ENCODE data around the gene MPND. TPM values are rescaled to one million over a fixed set of nuclear protein-coding genes. Genes with fewer than 3 reads are reported as not detected.

MPND gene
- total RNA-seq, 2 experiments from 2014 or later = 12.6 to 18.0 TPM

GRCh38 chr19:4361152-4362046 is 18.0 kb downstream of the MPND start:
- intact Hi-C loops (cut with DNase I, micrococcal nuclease) = no loop called here
- Mint-ChIP-seq H3K4me1 (no peaks in the 10 kb centered on the region), H3K36me3 (ENCODE audit: low read depth) (peaks cover 18% of the 10 kb centered on the region), H3K27me3 (no peaks in the 10 kb centered on the region), H3K4me3 (no peak overlapping the region), H3K9me3 (ENCODE audit: low read depth) (no peaks in the 10 kb centered on the region), H3K27ac (no peak overlapping the region)
- ChIA-PET POLR2A (no interaction called here), CTCF (interaction anchor here (1.1 kb wide), 1 partner anchor 33 kb away, joined by 3 read pairs; no protein-coding TSS in a partner anchor)
- no peak for DNase-seq
- no peak for ATAC-seq

GRCh38 chr19:4362101-4362828 is 18.9 kb downstream of the MPND start:
- ChIA-PET POLR2A (no interaction called here), CTCF (interaction anchor here (0.6 to 1.1 kb wide), 2 partner anchors 34 to 66 kb away, joined by 3 read pairs; no protein-coding TSS in a partner anchor)
- no peak for ATAC-seq
- intact Hi-C loops (cut with DNase I, micrococcal nuclease) = no loop called here
- Mint-ChIP-seq H3K27me3 (no peaks in the 10 kb centered on the region), H3K36me3 (ENCODE audit: low read depth) (peaks cover 18% of the 10 kb centered on the region), H3K27ac (no peak overlapping the region), H3K4me3 (no peak overlapping the region), H3K9me3 (ENCODE audit: low read depth) (no peaks in the 10 kb centered on the region), H3K4me1 (no peaks in the 10 kb centered on the region)
- DNase-seq = no peak

- H3K36me3 Mint-ChIP-seq (ENCODE audit: low read depth) = peaks cover 18% of the 10 kb centered on the region
- no peak overlapping the region for H3K27ac Mint-ChIP-seq
- intact Hi-C loops (cut with DNase I, micrococcal nuclease) = no loop called here
- H3K9me3 Mint-ChIP-seq (ENCODE audit: low read depth) = no peaks in the 10 kb centered on the region
- ATAC-seq (no peak), DNase-seq (no peak)
- ChIA-PET POLR2A (no interaction called here), CTCF (interaction anchor here (0.6 to 1.1 kb wide), 3 partner anchors 19 to 65 kb away, joined by 3 read pairs; no protein-coding TSS in a partner anchor)
- no peak overlapping the region for H3K4me3 Mint-ChIP-seq
- H3K4me1 Mint-ChIP-seq = peaks cover 4% of the 10 kb centered on the region
- H3K27me3 Mint-ChIP-seq = no peaks in the 10 kb centered on the region
Observed at GRCh38 chr19:4362831-4363545, 19.6 kb downstream of the MPND start.

- no peak for ATAC-seq
- H3K4me1 Mint-ChIP-seq = peaks cover 10% of the 10 kb centered on the region
- CTCF ChIA-PET = interaction anchor here (0.7 kb wide), 1 partner anchor 19 kb away, joined by 3 read pairs; no protein-coding TSS in a partner anchor
- POLR2A ChIA-PET = no interaction called here
- H3K9me3 Mint-ChIP-seq (ENCODE audit: low read depth) = no peaks in the 10 kb centered on the region
- no peak for DNase-seq
- intact Hi-C loops (cut with DNase I, micrococcal nuclease) = no loop called here
- no peaks in the 10 kb centered on the region for H3K27me3 Mint-ChIP-seq
- H3K27ac Mint-ChIP-seq = no peak overlapping the region
- H3K36me3 Mint-ChIP-seq (ENCODE audit: low read depth) = peaks cover 18% of the 10 kb centered on the region
- no peak overlapping the region for H3K4me3 Mint-ChIP-seq
Observed at GRCh38 chr19:4363571-4364304, 20.4 kb downstream of the MPND start.

GRCh38 chr19:4365341-4365740 is 22.0 kb downstream of the MPND start:
- Mint-ChIP-seq H3K27me3 (no peaks in the 10 kb centered on the region), H3K27ac (no peak overlapping the region), H3K9me3 (ENCODE audit: low read depth) (no peaks in the 10 kb centered on the region), H3K4me1 (peaks cover 24% of the 10 kb centered on the region), H3K36me3 (ENCODE audit: low read depth) (peaks cover 14% of the 10 kb centered on the region), H3K4me3 (no peak overlapping the region)
- no peak for ATAC-seq
- DNase-seq = no peak
- intact Hi-C loops (cut with DNase I, micrococcal nuclease) = no loop called here
- CTCF ChIA-PET = interaction anchor here (0.7 to 3.4 kb wide), 3 partner anchors 13 to 426 kb away, joined by 3 to 16 read pairs (median 3); partner anchors contain the start of gene FEM1A
- POLR2A ChIA-PET = no interaction called here

GRCh38 chr19:4365791-4366665 is 22.7 kb downstream of the MPND start:
- ChIA-PET POLR2A (no interaction called here), CTCF (interaction anchor here (3.4 kb wide), 1 partner anchor 13 kb away, joined by 16 read pairs; no protein-coding TSS in a partner anchor)
- H3K9me3 Mint-ChIP-seq (ENCODE audit: low read depth) = no peaks in the 10 kb centered on the region
- peak overlapping the region; percentile 25 for H3K27ac Mint-ChIP-seq
- H3K36me3 Mint-ChIP-seq (ENCODE audit: low read depth) = peaks cover 8% of the 10 kb centered on the region
- ATAC-seq = no peak
- no peaks in the 10 kb centered on the region for H3K27me3 Mint-ChIP-seq
- DNase-seq = no peak
- no peak overlapping the region for H3K4me3 Mint-ChIP-seq
- intact Hi-C loops (cut with DNase I, micrococcal nuclease) = no loop called here
- H3K4me1 Mint-ChIP-seq = peaks cover 31% of the 10 kb centered on the region

- POLR2A ChIA-PET = no interaction called here
- ATAC-seq (no peak), DNase-seq (no peak)
- Mint-ChIP-seq H3K9me3 (ENCODE audit: low read depth) (no peaks in the 10 kb centered on the region), H3K27me3 (no peaks in the 10 kb centered on the region), H3K4me1 (peaks cover 34% of the 10 kb centered on the region), H3K27ac (peak overlapping the region; percentile 42), H3K4me3 (no peak overlapping the region), H3K36me3 (ENCODE audit: low read depth) (peaks cover 8% of the 10 kb centered on the region)
- intact Hi-C loops (cut with DNase I, micrococcal nuclease) = no loop called here
- CTCF ChIA-PET = interaction anchor here (0.6 to 3.4 kb wide), 2 partner anchors 14 to 55 kb away, joined by 3 to 16 read pairs; no protein-coding TSS in a partner anchor
Observed at GRCh38 chr19:4366666-4367335, 23.4 kb downstream of the MPND start.

- no peak for ATAC-seq
- intact Hi-C loops (cut with DNase I, micrococcal nuclease) = no loop called here
- DNase-seq = no peak
- Mint-ChIP-seq H3K27me3 (no peaks in the 10 kb centered on the region), H3K36me3 (ENCODE audit: low read depth) (peaks cover 6% of the 10 kb centered on the region), H3K27ac (peak overlapping the region; percentile 42), H3K4me1 (peaks cover 34% of the 10 kb centered on the region), H3K9me3 (ENCODE audit: low read depth) (no peaks in the 10 kb centered on the region), H3K4me3 (no peak overlapping the region)
- ChIA-PET POLR2A (interaction anchor here (0.7 kb wide), 1 partner anchor 266 kb away, joined by 3 read pairs; no protein-coding TSS in a partner anchor), CTCF (interaction anchor here (0.6 to 3.4 kb wide), 2 partner anchors 15 to 55 kb away, joined by 3 to 16 read pairs; no protein-coding TSS in a partner anchor)
Observed at GRCh38 chr19:4367336-4367723, 24.0 kb downstream of the MPND start.

- ATAC-seq = no peak
- Mint-ChIP-seq H3K9me3 (ENCODE audit: low read depth) (no peaks in the 10 kb centered on the region), H3K27me3 (no peaks in the 10 kb centered on the region), H3K4me1 (peaks cover 34% of the 10 kb centered on the region), H3K27ac (peak overlapping the region; percentile 93), H3K36me3 (ENCODE audit: low read depth) (peaks cover 6% of the 10 kb centered on the region), H3K4me3 (no peak overlapping the region)
- no peak for DNase-seq
- ChIA-PET POLR2A (interaction anchor here (0.7 kb wide), 1 partner anchor 265 kb away, joined by 3 read pairs; no protein-coding TSS in a partner anchor), CTCF (interaction anchor here (3.4 kb wide), 1 partner anchor 15 kb away, joined by 16 read pairs; no protein-coding TSS in a partner anchor)
- intact Hi-C loops (cut with DNase I, micrococcal nuclease) = no loop called here
Observed at GRCh38 chr19:4367781-4368127, 24.4 kb downstream of the MPND start.

Data from activated CD4-positive, alpha-beta T cell treated with anti-CD3 and anti-CD28 coated beads for 36 hours (primary cell).